GM23248 (cell line): ENCODE data around the gene COL15A1. TPM values are rescaled to one million over a fixed set of nuclear protein-coding genes. Genes with fewer than 3 reads are reported as not detected.

ENCODE experiments used
- DNase-seq: peaks from one replicate; pipeline ENCODE4 v3.0.0-alpha.2; 2015
- H2AFZ ChIP-seq: fragments of 200-600 bp; sonication (generic); 2 replicates; pipeline ENCODE4 v1.6.1; 2016; ENCODE audit warnings: antibody characterized with exemption
- H3F3A ChIP-seq: fragments of 200-600 bp; sonication (generic); 2 replicates; pipeline ENCODE4 v1.6.1; 2016; ENCODE audit warnings: mild to moderate bottlenecking, antibody characterized with exemption, mixed run types; ENCODE audit not compliant: insufficient read depth
- H3K27ac ChIP-seq: fragments of 200-600 bp; sonication (generic); 2 replicates; pipeline ENCODE4 v1.5.1; 2016; ENCODE audit warnings: mild to moderate bottlenecking
- H3K27me3 ChIP-seq: fragments of 200-600 bp; sonication (generic); replicated peaks from 2 replicates; pipeline ENCODE4 v1.6.1; 2016; ENCODE audit warnings: mild to moderate bottlenecking; ENCODE audit not compliant: insufficient read depth
- H3K36me3 ChIP-seq: fragments of 200-600 bp; sonication (generic); 2 replicates; pipeline ENCODE4 v1.6.1; 2016; ENCODE audit warnings: low read depth, mild to moderate bottlenecking
- H3K4me1 ChIP-seq: fragments of 200-600 bp; sonication (generic); 2 replicates; pipeline ENCODE4 v1.6.1; 2016; ENCODE audit warnings: mild to moderate bottlenecking; ENCODE audit not compliant: insufficient read depth
- H3K4me2 ChIP-seq: fragments of 200-600 bp; sonication (generic); one replicate; pipeline ENCODE4 v1.6.1; 2016; ENCODE audit warnings: mild to moderate bottlenecking; ENCODE audit not compliant: unreplicated experiment
- H3K4me3 ChIP-seq: fragments of 200-600 bp; sonication (generic); 2 replicates; pipeline ENCODE4 v1.5.1; 2016; ENCODE audit warnings: mild to moderate bottlenecking
- H3K79me2 ChIP-seq: fragments of 200-600 bp; sonication (generic); 2 replicates; pipeline ENCODE4 v1.6.1; 2016; ENCODE audit warnings: mild to moderate bottlenecking; ENCODE audit not compliant: insufficient read depth
- H3K9ac ChIP-seq: fragments of 200-600 bp; sonication (generic); 2 replicates; pipeline ENCODE4 v1.6.1; 2016; ENCODE audit warnings: mild to moderate bottlenecking
- H3K9me2 ChIP-seq: fragments of 200-600 bp; sonication (generic); 2 replicates; pipeline ENCODE4 v1.6.1; 2016; ENCODE audit warnings: mixed run types, mild to moderate bottlenecking, moderate library complexity; ENCODE audit not compliant: insufficient read depth
- H3K9me3 ChIP-seq: fragments of 200-600 bp; sonication (generic); one replicate; pipeline ENCODE4 v1.6.1; 2017; ENCODE audit warnings: low read depth
- H4K20me1 ChIP-seq: fragments of 200-600 bp; sonication (generic); 2 replicates; pipeline ENCODE4 v1.6.0; 2016; ENCODE audit not compliant: insufficient read depth
- EZH2 ChIP-seq: fragments of 200-600 bp; sonication (generic); IDR thresholded peaks from 2 replicates; pipeline ENCODE4 v1.6.1; 2018; ENCODE audit warnings: antibody characterized with exemption, mild to moderate bottlenecking; ENCODE audit not compliant: insufficient read depth, poor library complexity, severe bottlenecking
- EZH2phosphoT487 ChIP-seq: fragments of 200-600 bp; sonication (generic); IDR thresholded peaks from 2 replicates; pipeline ENCODE4 v1.6.1; 2018; ENCODE audit warnings: antibody characterized with exemption, moderate library complexity, mild to moderate bottlenecking, low read depth; ENCODE audit not compliant: insufficient read depth
- WGBS, 2 experiments: methylation state at CpG; one replicate each; pipeline ENCODE4 v1.1.6; 2015 to 2017; ENCODE audit warnings: low lambda C conversion rate in 2 of 2, low coverage in 1 of 2; ENCODE audit errors: missing lambda C conversion rate in 2 of 2; 5-methylcytosine and 5-hydroxymethylcytosine counted together
- in situ Hi-C: fragments of 300-500 bp; cut with MboI; formaldehyde crosslinking; loops from 2 replicates; pipeline ENCODE4 v1.15.0; 2020
- polyA plus RNA-seq: library from polyadenylated mRNA; unstranded; fragments of >200 nt; fragmentation: Nextera tagmentation; extraction: Ambion mirVana; gene quantifications from 2 replicates; pipeline ENCODE4 v1.2.1, GENCODE V29; 2016
- total RNA-seq: library from RNA; depleted of rRNA; stranded (reverse); fragments of >200 nt; shearing (Covaris generic); gene quantifications from 2 replicates; pipeline ENCODE4 v1.2.3, GENCODE V29; 2014

COL15A1 gene
- total and polyA plus RNA-seq, 2 experiments from 2014 or later: 9.7 to 16.8 TPM

- Histone ChIP-seq H3K9me3 (no peaks in the 10 kb centered on the region), H4K20me1 (no peaks in the 10 kb centered on the region), H3F3A (peaks cover 23% of the 10 kb centered on the region), H3K27me3 (no peaks in the 10 kb centered on the region), H3K4me1 (peaks cover 36% of the 10 kb centered on the region), H2AFZ (peak overlapping the region; percentile 72), H3K4me2 (peak overlapping the region; percentile 70), H3K79me2 (no peaks in the 10 kb centered on the region), H3K9ac (peak overlapping the region; percentile 77), H3K4me3 (peak overlapping the region; percentile 39), H3K27ac (peak overlapping the region; percentile 90), H3K36me3 (no peaks in the 10 kb centered on the region), H3K9me2 (no peaks in the 10 kb centered on the region)
- 5 to 7% methylated on average over 10 of the region's 10 CpGs for WGBS, 2 experiments
- no peak for TF ChIP-seq EZH2phosphoT487
- TF ChIP-seq EZH2: no peak
- peak; percentile 95 for DNase-seq
- in situ Hi-C loops: no loop called here
These were observed 14.7 kb downstream of the COL15A1 start for GRCh38 chr9:98958271-98958984.

- no peak overlapping the region for H3K27ac ChIP-seq
- no peak overlapping the region for H3K9ac ChIP-seq
- 94 to 96% methylated on average over 3 of the region's 3 CpGs for WGBS, 2 experiments
- no peak overlapping the region for H2AFZ ChIP-seq
- peaks cover 41% of the 10 kb centered on the region for H3K4me1 ChIP-seq
- H3K79me2 ChIP-seq: no peaks in the 10 kb centered on the region
- H3K9me3 ChIP-seq: no peaks in the 10 kb centered on the region
- no peak overlapping the region for H3K4me2 ChIP-seq
- H3K9me2 ChIP-seq: no peaks in the 10 kb centered on the region
- peaks cover 23% of the 10 kb centered on the region for H3F3A ChIP-seq
- TF ChIP-seq EZH2 (no peak), EZH2phosphoT487 (no peak)
- no peaks in the 10 kb centered on the region for H4K20me1 ChIP-seq
- H3K4me3 ChIP-seq: no peak overlapping the region
- in situ Hi-C loops: no loop called here
- H3K36me3 ChIP-seq: no peaks in the 10 kb centered on the region
- H3K27me3 ChIP-seq: no peaks in the 10 kb centered on the region
- no peak for DNase-seq
These were observed 16.7 kb downstream of the COL15A1 start for GRCh38 chr9:98960409-98960808.

- Histone ChIP-seq H3K4me2 (peak overlapping the region; percentile 13), H3K36me3 (no peaks in the 10 kb centered on the region), H3K79me2 (no peaks in the 10 kb centered on the region), H3K9ac (peak overlapping the region; percentile 19; the same call in 1 of the 2 replicates), H3K4me1 (peaks cover 44% of the 10 kb centered on the region), H3K27me3 (no peaks in the 10 kb centered on the region), H3K9me2 (no peaks in the 10 kb centered on the region), H3K4me3 (no peak overlapping the region), H2AFZ (no peak overlapping the region), H3F3A (peaks cover 23% of the 10 kb centered on the region), H4K20me1 (no peaks in the 10 kb centered on the region), H3K9me3 (no peaks in the 10 kb centered on the region), H3K27ac (no peak overlapping the region; the same call in 1 of the 2 replicates)
- DNase-seq: no peak
- TF ChIP-seq EZH2phosphoT487: no peak
- in situ Hi-C loops: no loop called here
- 88 to 94% methylated on average over 16 of the region's 16 CpGs for WGBS, 2 experiments
These were observed 17.9 kb downstream of the COL15A1 start for GRCh38 chr9:98961513-98962180.

GRCh38 chr9:98962181-98962560, 18.5 kb downstream of the COL15A1 start:
- Histone ChIP-seq H3K27ac (peak overlapping the region; percentile 38; the same call in 1 of the 2 replicates), H3K9me3 (no peaks in the 10 kb centered on the region), H3K9me2 (no peaks in the 10 kb centered on the region), H3K4me3 (no peak overlapping the region), H3K4me2 (peak overlapping the region; percentile 13), H3K9ac (peak overlapping the region; percentile 19; the same call in 1 of the 2 replicates), H4K20me1 (no peaks in the 10 kb centered on the region), H3F3A (peaks cover 23% of the 10 kb centered on the region), H3K36me3 (no peaks in the 10 kb centered on the region), H3K27me3 (no peaks in the 10 kb centered on the region), H2AFZ (no peak overlapping the region), H3K79me2 (no peaks in the 10 kb centered on the region), H3K4me1 (peaks cover 44% of the 10 kb centered on the region)
- TF ChIP-seq EZH2 (no peak), EZH2phosphoT487 (no peak)
- 29 to 35% methylated on average over 7 of the region's 7 CpGs for WGBS, 2 experiments
- in situ Hi-C loops: no loop called here
- peak; percentile 79 for DNase-seq
